ENCODE measurements around the gene PIM3.
"Not testable (repeated sequence)": the region's sequence is repeated elsewhere in the genome, so short reads cannot be mapped to it uniquely, and the experiment has no call there.

PIM3 gene

GRCh38 chr22:49968831-49969661, 8.5 kb downstream of the PIM3 start:
- DNase-seq, result no peak

- no peak for DNase-seq
These were observed 9.4 kb downstream of the PIM3 start for GRCh38 chr22:49969751-49970527.

DNA sequence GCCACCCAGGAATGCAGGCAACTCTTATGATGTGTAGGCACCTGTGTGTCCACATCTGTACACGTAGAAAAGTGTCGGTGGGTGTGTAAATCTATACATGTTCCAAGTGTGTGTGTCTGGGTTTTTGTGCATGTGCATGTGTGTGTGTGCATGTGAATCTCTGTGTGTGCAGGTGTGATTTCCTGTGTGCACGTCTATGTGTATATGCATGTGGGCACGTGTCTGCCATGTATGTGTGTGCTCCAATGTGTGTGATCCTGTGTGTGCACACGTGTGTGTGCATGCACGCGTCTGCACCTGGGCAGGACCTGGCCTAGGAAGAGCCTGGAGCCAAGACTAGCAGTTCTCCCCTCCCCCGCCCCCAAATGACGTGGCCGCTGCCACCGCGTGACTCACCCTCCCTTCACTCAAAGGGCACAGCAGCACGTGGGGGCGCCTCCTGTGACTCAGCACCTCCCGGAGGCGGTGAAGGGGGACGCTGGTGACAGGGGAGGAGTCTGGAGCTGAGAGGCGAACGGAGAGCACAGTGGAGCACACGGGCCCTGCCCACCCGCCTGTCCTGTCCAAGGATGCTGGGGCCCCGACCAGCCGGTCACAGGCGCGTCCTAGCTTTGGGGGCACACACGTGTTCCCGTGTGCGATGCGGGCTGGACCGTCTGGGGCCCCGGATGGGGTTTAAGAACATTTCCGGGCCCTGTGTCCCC, 10.1 kb downstream of the PIM3 start:
- peak; percentile 98 for DNase-seq

DNA sequence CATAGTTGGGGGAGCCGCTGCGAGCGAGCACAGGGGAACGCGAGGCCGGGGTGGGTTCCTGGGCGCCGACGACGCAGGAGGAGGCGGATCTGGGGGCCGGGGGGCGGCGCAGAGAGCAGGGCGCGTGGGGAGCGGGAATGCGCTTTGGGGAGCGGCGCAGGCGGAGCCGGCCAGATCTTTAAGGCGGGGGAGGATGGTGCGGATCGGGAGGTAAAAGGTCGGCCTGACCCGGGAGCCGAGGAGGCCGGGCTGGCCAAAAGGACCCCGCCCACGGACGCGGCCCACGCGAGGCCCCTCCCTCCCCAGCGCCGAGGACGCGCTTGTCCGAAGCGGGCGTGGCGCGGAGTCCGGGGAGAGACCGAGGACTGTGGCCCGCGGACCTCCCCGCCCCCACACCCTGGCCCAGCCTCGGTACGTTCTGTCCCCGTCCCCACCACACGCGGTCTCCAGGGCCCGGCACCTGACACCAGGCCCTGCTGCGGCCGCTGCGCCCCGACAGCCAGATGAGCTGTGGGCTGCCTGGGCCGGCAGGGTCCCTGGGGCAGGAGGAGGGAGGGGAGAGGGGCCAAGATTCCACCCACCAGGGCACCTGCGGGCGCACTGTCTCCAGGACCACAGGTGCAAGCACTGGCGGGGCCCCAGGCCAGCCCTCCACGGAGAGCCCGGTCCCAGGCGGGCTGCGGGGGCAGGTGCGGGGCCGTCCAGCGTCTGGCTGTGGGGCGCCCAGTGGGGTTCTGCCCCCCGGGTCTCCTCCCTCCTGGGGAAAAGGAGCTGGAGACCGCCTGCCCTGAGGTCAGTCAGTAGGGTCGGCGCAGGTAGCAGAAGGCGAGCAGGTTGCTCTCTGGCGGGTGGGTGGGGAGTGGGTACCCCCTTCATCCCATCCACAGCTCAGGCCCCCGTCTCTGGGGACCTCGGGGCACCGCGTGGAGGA, 10.9 kb downstream of the PIM3 start:
- DNase-seq, result peak in 1 of 2 experiments; percentile 66

DNA sequence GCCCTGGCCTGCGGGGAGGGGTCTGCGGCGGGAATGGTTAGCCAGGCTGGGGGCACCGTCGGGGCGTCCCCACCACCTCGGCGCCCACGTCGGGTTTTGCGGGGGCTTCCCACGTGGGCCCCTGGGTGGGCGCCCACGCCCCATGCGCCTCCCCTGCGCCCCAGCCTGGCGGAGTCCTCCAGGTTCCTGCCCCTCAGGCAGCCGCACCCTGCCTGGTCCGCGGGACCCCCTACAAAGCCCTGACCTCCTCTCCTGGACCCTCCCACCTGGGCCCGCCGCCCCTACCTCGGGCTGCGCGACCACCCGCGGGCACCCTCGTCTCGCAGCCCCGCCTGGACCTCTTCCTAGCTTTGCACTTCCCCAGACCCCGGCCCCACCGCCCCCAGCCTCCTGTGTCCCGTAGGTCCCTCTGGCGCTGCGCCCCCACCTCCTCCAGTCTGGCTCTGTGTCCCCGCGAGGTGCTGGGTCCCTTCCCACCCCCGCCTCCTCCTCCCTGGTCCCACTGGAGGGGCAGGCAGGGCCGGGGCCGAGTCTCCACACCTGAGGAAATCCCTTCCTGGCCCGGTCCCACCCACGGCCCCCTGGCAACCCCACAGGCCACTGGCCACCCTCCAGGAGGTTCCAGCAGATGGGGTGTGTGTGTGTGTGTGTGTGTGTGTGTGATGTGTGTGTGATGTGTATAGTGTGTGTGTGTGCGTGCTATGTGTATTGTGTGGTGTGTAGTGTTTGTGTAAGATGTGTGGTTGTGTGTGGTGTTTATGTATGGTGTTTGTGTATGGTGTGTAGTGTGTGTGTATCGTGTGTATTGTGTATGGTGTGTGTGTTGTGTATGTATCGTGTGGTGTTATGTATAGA, 11.8 kb downstream of the PIM3 start:
- DNase-seq, result no peak

- DNase-seq, result no peak
These were observed 12.7 kb downstream of the PIM3 start for GRCh38 chr22:49973018-49973961.

GRCh38 chr22:49975543-49976389, 15.2 kb downstream of the PIM3 start:
- DNase-seq, result no peak

- DNase-seq, result no peak
These were observed 16.0 kb downstream of the PIM3 start for GRCh38 chr22:49976439-49977175.

- DNase-seq, result no peak
These were observed 17.0 kb downstream of the PIM3 start for GRCh38 chr22:49977578-49977977.

- peak; percentile 34 to 62 for DNase-seq
These were observed 19.2 kb downstream of the PIM3 start for GRCh38 chr22:49979587-49980264.

DNA sequence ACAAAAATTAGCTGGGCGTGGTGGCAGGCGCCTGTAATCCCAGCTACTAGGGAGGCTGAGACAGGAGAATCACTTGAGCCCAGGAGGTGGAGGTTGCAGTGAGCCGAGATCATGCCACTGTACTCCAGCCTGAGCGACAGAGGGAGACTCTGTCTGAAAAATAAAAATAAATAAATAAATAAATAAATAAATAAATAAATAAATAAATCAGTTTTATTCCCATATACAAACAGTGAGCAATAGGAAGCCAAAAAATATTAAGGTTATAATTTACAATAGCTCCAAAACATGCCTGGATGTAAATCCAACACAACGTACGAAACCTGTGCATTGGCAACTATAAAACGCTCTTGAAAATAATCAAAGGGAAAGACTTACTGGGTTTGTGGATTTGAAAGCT, 21.2 kb downstream of the PIM3 start:
- DNase-seq, result not testable (repeated sequence)

- no peak for DNase-seq
These were observed 22.8 kb downstream of the PIM3 start for GRCh38 chr22:49983148-49984042.

DNA sequence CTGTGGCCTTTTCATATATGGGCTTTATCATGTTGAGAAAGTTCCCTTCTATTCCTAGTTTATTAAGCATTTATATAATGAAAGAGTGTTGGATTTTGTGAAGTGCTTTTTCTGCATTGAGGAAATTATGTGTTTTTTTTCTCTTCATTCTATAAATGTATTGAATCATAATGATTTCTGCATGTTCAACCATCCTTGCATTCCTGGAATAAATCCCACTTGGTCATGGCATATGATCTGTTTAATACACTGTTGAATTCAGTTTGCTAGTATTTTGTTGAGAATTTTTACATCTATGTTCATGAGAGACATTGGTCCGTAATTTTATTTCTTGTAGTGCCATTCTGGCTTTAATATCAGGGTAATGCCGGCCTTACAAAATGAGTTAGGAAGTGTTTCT, 25.8 kb downstream of the PIM3 start:
- no peak for DNase-seq

GRCh38 chr22:49989826-49990225, 29.3 kb downstream of the PIM3 start:
- not testable (repeated sequence) for DNase-seq

- no peak for DNase-seq
These were observed 30.6 kb downstream of the PIM3 start for GRCh38 chr22:49991167-49991566.

DNA sequence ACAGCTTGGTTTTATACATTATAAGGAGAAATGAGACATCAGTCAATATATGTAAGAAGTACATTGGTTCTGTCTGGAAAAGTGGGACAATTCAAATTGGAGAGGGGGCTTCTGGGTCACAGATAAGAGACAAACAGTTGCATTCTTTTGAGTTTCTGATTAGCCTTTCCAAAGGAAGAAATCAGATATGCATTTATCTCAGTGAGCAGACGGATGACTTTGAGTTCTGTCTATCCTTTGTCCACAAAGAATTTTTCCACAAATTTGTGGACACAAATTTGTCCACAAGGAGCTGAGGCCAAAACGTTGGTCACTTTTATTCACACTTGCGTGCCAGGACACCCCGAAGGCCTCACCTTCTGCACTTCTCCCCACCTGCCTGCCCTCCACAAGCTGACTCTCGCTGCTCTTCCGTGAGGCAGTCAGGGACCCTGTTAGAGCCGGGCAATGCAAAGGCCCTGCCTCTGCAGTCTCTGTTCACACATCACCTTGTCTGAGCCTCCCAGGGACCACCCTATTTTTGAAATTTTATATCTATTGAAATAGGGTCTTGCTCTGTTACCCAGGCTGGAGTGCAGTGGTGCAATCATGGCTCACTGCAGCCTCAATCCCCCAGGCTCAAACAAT, 31.4 kb downstream of the PIM3 start:
- DNase-seq, result no peak
